A673 (cell line): ENCODE data around the gene NKX1-1. TPM values are rescaled to one million over a fixed set of nuclear protein-coding genes. Genes with fewer than 3 reads are reported as not detected.

ENCODE experiments used
- BruUV-seq: library from RNA; stranded (reverse); fragments of 400-500 nt; replicated peaks from 2 replicates; lab custom pipeline; 2021; lab: Mats Ljungman, UMichigan
- CTCF ChIA-PET: fragments of 300-600 bp; sonication (Branson Sonifier 250); formaldehyde crosslinking; loops from one replicate; lab custom pipeline; 2022; ENCODE audit warnings: antibody characterized with exemption; lab: Charles Lee
- POLR2A ChIA-PET: fragments of 300-600 bp; sonication (Branson Sonifier 250); formaldehyde crosslinking; loops from one replicate; lab custom pipeline; 2022; ENCODE audit warnings: antibody characterized with exemption; ENCODE audit not compliant: low non-redundant PET; lab: Charles Lee
- DNase-seq: peaks from one replicate; pipeline ENCODE4 v3.0.0-alpha.2; 2015; ENCODE audit warnings: low spot score
- H3K27ac ChIP-seq: fragments of 200-600 bp; sonication (generic); 2 replicates; pipeline ENCODE4 v1.5.1; 2016; ENCODE audit warnings: mixed run types, low read depth, mild to moderate bottlenecking, mixed read lengths, antibody characterized with exemption, low read length; ENCODE audit not compliant: poor library complexity, severe bottlenecking
- H3K27me3 ChIP-seq: fragments of 200-600 bp; sonication (generic); replicated peaks from 2 replicates; pipeline ENCODE4 v1.6.1; 2017; ENCODE audit warnings: mixed run types, low read depth, mild to moderate bottlenecking, mixed read lengths, antibody characterized with exemption, low read length; ENCODE audit not compliant: insufficient read depth, poor library complexity
- H3K36me3 ChIP-seq: fragments of 200-600 bp; sonication (generic); 2 replicates; pipeline ENCODE4 v1.6.1; 2016; ENCODE audit warnings: mixed run types, mild to moderate bottlenecking, mixed read lengths, antibody characterized with exemption, low read length; ENCODE audit not compliant: insufficient read depth, poor library complexity, severe bottlenecking
- H3K4me1 ChIP-seq: fragments of 200-600 bp; sonication (generic); 2 replicates; pipeline ENCODE4 v1.6.1; 2017; ENCODE audit warnings: mixed run types, mild to moderate bottlenecking, mixed read lengths, antibody characterized with exemption, low read length; ENCODE audit not compliant: insufficient read depth, poor library complexity, severe bottlenecking
- H3K4me3 ChIP-seq: fragments of 200-600 bp; sonication (generic); 2 replicates; pipeline ENCODE4 v1.5.1; 2016; ENCODE audit warnings: low read depth, mixed run types, mild to moderate bottlenecking, mixed read lengths, low read length; ENCODE audit not compliant: poor library complexity, severe bottlenecking
- H3K9me3 ChIP-seq: fragments of 200-600 bp; sonication (generic); 2 replicates; pipeline ENCODE4 v1.6.1; 2016; ENCODE audit warnings: mixed run types, low read depth, mild to moderate bottlenecking, mixed read lengths, antibody characterized with exemption, low read length; ENCODE audit not compliant: poor library complexity, severe bottlenecking
- CTCF ChIP-seq: fragments of 300-800, 200-600 bp; sonication (generic); conservative IDR thresholded peaks from 2 replicates; pipeline ENCODE4 v1.5.1; 2017; ENCODE audit warnings: low read depth, mild to moderate bottlenecking, antibody characterized with exemption, low read length, moderate library complexity, mixed read lengths
- EZH2 ChIP-seq: fragments of 200-600 bp; sonication (generic); IDR thresholded peaks from 2 replicates; pipeline ENCODE4 v1.6.1; 2017; ENCODE audit warnings: borderline replicate concordance, low read depth, mild to moderate bottlenecking, mixed read lengths, antibody characterized with exemption, low read length; ENCODE audit not compliant: poor library complexity, severe bottlenecking
- intact Hi-C: fragments of 100-400 bp; cut with micrococcal nuclease; formaldehyde crosslinking; loops from one replicate; pipeline ENCODE4 v1.10.0; 2022; ENCODE audit not compliant: unreplicated experiment
- total RNA-seq: library from RNA; stranded (reverse); gene quantifications from 2 replicates; pipeline ENCODE4 v1.2.3, GENCODE V29; 2021

Gene NKX1-1
- total RNA-seq, 1 experiment from 2014 or later = not detected

- no peaks in the 10 kb centered on the region for H3K27me3 ChIP-seq
- no peaks in the 10 kb centered on the region for H3K36me3 ChIP-seq
- no peak for DNase-seq
- no TSS peak for BruUV-seq
- H3K4me3 ChIP-seq = no peak overlapping the region
- no peak for TF ChIP-seq CTCF
- no peak for TF ChIP-seq EZH2
- no peak overlapping the region for H3K27ac ChIP-seq
- intact Hi-C loops = no loop called here
- no peaks in the 10 kb centered on the region for H3K4me1 ChIP-seq
- H3K9me3 ChIP-seq = no peaks in the 10 kb centered on the region
- ChIA-PET POLR2A (no interaction called here), CTCF (no interaction called here)
Measured at GRCh38 chr4:1360423-1361283, 45.6 kb downstream of the NKX1-1 start.

- no peak for TF ChIP-seq CTCF
- TF ChIP-seq EZH2 = no peak
- ChIA-PET CTCF (no interaction called here), POLR2A (no interaction called here)
- H3K4me1 ChIP-seq = no peaks in the 10 kb centered on the region
- BruUV-seq = no TSS peak
- intact Hi-C loops = loop anchor here (5.0 kb wide), 1 partner anchor 267 kb away; no protein-coding TSS in a partner anchor
- no peak for DNase-seq
- H3K9me3 ChIP-seq = no peaks in the 10 kb centered on the region
- H3K36me3 ChIP-seq = no peaks in the 10 kb centered on the region
- H3K27ac ChIP-seq = no peak overlapping the region
- no peaks in the 10 kb centered on the region for H3K27me3 ChIP-seq
- no peak overlapping the region for H3K4me3 ChIP-seq
Measured at GRCh38 chr4:1359976-1360375, 46.3 kb downstream of the NKX1-1 start.

GRCh38 chr4:1359144-1359501 is 47.1 kb downstream of the NKX1-1 start:
- intact Hi-C loops = loop anchor here (5.0 kb wide), 1 partner anchor 268 kb away; no protein-coding TSS in a partner anchor
- TF ChIP-seq CTCF = no peak
- TF ChIP-seq EZH2 = no peak
- no peak for DNase-seq
- no peak overlapping the region for H3K27ac ChIP-seq
- no peaks in the 10 kb centered on the region for H3K36me3 ChIP-seq
- no peaks in the 10 kb centered on the region for H3K4me1 ChIP-seq
- ChIA-PET POLR2A (no interaction called here), CTCF (no interaction called here)
- no peaks in the 10 kb centered on the region for H3K9me3 ChIP-seq
- BruUV-seq = no TSS peak
- H3K27me3 ChIP-seq = no peaks in the 10 kb centered on the region
- no peak overlapping the region for H3K4me3 ChIP-seq
